Renal pelvis (tissue), 4 donors: ENCODE results near the gene DSTN. TPM values are rescaled to one million over a fixed set of nuclear protein-coding genes. Genes with fewer than 3 reads are reported as not detected.

Experiments
- DNase-seq: peaks from one replicate; pipeline ENCODE4 v3.0.0-alpha.2; 2013
- polyA plus RNA-seq, 3 donors: library from polyadenylated mRNA; unstranded; fragments of 120-200 nt; gene quantifications; one replicate each; pipeline ENCODE4 v1.2.1, GENCODE V29; 2013; ENCODE audit not compliant: insufficient read length in 3 of 3

Gene DSTN
- polyA plus RNA-seq, 3 donors, result 318 to 374 (median 354) TPM

DNA sequence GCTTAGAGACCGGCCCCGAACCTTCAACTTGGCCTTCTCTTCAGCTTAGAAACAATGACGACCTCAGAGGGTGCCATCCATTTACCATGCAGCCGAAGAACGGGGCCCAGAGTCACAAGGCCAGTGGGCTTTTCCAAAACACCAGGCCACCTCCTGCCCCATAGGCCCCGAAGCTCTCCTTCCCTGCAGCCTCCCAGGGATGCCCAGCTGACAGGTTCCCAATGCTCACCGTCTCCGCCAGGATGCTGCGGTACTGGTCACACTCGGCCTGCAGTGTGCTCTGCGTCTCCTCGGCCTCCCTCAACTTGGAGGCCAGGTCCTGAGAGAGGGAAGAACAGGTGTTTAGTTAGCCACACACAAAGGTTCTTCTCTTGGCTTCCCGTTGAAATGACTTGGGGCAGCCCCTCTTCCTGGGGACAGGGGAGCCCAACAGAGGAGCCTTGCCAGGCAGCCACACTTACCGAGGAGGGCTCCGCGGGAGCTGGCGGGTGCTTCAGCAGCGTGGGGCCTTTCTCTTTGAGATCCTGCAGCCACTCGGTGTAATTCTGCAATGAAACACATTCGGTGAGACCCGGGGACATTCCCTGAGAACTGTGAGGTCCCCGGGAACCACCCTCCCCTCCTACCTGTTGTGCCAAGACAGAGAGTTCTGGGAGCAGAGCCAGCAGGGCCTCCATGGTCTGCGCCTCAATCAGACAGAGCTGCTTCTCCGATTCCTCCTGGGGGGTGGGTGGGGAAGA, 51.5 kb downstream of the DSTN start:
- no peak for DNase-seq

GRCh38 chr20:17622086-17622850, 52.4 kb downstream of the DSTN start:
- DNase-seq, result no peak

DNA sequence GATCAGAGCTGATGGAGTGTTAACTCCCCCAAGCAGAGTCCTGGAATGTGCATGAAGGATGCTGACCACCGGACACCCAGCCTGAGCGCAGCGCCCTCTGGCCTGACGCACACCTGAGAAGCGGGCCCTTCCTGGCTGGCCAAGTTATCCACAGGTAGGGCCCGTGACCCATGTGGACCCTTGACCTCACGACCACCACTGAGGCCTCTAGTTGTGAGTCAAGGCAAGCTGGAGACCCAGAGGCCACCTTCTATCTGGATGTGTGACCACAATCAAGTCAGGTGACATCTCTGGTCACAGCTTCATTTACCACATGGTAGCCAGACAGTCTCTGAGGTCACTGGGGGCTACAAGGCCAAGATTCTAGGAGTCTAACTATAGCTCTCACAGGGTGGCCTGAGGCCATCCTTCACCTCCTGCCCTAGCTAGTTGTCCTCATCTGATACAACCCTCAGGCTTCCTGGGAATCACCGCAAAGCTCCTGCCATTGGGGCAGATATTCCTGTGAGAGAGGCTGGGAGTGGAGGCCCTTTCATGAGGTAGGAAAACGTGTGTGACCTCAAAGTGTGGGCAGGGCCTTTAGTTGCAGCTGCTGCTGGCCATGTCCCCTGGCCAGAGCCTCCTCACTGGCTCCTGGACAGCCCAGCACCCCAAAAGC, 53.1 kb downstream of the DSTN start:
- DNase-seq, result no peak

DNA sequence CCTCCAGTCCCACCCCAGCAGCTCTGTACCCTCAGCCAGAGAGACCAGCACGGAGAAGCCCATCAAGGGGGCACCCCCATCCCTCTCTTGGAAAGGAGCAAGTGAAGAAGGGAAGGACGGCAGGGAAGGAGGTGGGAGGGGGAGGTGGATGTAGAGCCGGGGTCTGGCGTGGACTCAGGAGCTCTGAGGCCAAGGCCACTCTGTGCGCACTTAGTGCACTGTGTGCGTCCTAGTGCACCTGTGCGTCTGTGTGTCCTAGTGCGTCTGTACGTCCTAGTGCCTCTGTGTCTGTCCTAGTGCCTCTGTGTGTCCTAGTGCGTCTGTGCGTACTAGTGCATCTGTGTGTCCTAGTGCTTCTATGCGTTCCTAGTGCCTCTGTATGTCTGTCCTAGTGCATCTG, 54.2 kb downstream of the DSTN start:
- no peak for DNase-seq

GRCh38 chr20:17624551-17625245, 54.8 kb downstream of the DSTN start:
- DNase-seq, result no peak

GRCh38 chr20:17625246-17626051, 55.6 kb downstream of the DSTN start:
- no peak for DNase-seq

- no peak for DNase-seq
Observed at GRCh38 chr20:17626217-17627007, 56.5 kb downstream of the DSTN start.

GRCh38 chr20:17627101-17627955, 57.5 kb downstream of the DSTN start:
- DNase-seq, result no peak

GRCh38 chr20:17628101-17628841, 58.4 kb downstream of the DSTN start:
- DNase-seq, result no peak

GRCh38 chr20:17629025-17629424, 59.1 kb downstream of the DSTN start:
- DNase-seq, result no peak

DNA sequence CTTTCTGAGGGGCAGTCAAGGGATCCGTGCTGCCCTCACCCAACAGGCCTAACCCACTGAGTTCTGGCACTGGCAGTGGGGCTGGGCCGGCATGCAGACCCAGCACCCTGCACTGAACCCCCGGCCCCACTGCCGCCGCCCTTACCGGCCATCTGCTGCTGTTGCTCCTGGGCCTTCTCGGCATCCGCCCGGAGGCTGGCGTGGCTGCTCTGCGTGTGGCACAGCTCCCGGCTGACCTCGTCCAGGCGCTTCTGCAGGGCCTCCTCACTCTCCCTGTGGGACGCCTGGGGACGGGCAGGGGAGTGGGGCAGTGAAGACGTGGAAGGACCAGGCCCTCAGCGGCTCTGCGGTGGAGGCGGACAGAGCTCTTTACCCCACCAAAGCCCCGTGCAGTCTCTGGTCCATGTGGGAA, 59.8 kb downstream of the DSTN start:
- DNase-seq, result no peak

GRCh38 chr20:17630151-17630805, 60.4 kb downstream of the DSTN start:
- no peak for DNase-seq

DNA sequence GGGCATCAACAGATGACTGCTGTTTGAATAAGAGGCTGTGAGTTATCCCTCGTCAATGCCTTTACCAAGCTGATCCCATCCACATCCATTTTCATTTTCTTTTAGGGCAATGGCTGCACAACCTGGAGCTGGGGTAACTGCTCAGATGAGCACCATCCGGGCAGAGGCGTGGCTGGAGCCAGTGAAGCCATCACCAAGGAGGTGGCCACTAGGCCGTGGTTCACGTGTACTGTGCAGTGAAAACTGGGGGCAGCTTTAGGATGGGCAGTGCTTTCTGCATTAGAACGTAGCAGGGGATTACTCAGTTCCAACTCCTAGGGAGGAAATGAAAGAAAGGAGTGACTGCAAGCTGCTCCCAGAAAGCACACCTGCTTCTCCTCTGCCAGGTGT, 60.9 kb downstream of the DSTN start:
- DNase-seq, result no peak

DNA sequence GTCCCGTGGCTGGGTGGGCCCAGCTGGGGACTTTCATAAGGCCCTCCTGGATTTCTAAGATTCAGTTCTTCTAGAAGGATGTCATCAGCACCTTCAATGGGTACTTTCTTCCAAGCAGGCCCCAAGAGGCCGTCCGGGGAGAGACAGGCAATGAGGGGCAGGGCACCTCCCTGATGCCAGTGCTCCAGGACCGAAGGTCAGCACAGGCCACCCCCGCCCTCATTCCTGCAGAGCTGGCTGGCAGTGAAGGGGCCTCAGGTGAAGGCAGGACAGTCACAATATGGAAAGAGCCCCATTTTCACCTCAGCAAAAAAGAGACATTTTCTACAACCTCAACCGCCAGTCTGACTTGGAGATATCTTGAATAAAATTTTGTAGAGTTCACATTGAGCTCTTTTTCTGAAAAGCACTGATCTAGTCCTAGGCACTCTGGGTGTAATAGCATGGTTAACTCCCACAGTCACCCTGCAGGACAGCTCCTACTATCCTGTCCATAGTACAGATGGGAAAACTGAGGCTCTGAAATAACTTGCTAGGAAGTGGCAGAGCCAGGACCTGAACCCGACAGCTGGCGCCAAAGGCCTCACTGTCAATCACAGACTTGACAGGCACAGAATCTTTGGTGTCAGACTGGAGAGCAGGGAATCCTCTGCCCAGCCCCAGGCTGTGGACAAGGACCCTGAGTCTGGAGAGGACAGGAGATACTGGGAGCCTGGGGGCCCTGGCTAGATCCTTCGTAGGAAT, 61.9 kb downstream of the DSTN start:
- no peak for DNase-seq

DNA sequence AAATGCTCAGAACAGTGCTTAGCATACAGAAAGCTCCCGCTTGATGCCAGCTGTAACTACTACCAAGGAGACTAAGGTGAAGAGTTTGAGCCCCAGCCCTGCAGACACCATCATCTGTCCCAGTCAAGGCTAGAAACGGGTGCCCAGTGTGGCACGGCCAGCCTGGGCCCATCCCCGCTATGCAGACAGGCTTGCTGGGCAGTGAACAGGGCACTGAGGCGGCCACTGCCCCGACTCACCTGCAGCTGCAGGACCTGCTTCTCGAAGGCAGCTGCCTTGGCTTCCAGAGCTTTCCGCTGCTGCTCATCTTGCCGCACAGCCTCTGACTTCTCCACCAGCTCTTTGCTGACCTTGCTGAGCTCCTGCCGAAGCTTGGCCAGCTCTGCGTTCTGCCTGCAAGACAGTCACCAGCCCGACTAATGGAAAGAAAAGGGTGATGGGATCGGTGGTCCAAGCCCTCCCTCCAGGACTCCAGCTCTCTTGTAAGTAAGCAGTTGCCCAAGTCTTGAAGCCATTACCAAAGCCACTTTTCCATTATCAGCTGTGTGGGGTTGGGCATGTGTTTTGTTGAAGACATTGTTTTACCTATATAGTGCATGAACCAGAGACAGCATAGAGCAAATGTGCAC, 63.5 kb downstream of the DSTN start:
- DNase-seq, result no peak

- DNase-seq, result no peak
Observed at GRCh38 chr20:17633850-17634500, 64.1 kb downstream of the DSTN start.
